ENCODE measurements around the gene ITGAX. TPM values are rescaled to one million over a fixed set of nuclear protein-coding genes. Genes with fewer than 3 reads are reported as not detected.

Gene ITGAX
- polyA plus RNA-seq, 1 of the 3 experiments (the other 2 are of a cell fraction) = 0.66 TPM

- 16% methylated on average over 6 of the region's 6 CpGs for WGBS (ENCODE audit: low lambda C conversion rate)
- ChIA-PET POLR2A (interaction anchor here (0.6 kb wide), 1 partner anchor 418 kb away, joined by 3 read pairs; no protein-coding TSS in a partner anchor), CTCF (no interaction called here)
- Histone ChIP-seq H3K9ac (no peak overlapping the region), H3K27ac (ENCODE audit: low read depth in 2 of 2, low read length in 1 of 2) (no peak overlapping the region), H3K27me3 (ENCODE audit: insufficient read depth) (peaks cover 68% of the 10 kb centered on the region), H3K4me2 (no peak overlapping the region), H3K9me2 (no peaks in the 10 kb centered on the region), H3F3A (replicated peaks; ENCODE audit: insufficient read depth) (peaks cover 7% of the 10 kb centered on the region), H3K9me3 (no peaks in the 10 kb centered on the region), H3K4me3 (ENCODE audit: low read depth in 2 of 2, low read length in 1 of 2) (no peak overlapping the region), H3K79me2 (ENCODE audit: insufficient read depth) (no peaks in the 10 kb centered on the region), H2AFZ (ENCODE audit: low read depth) (no peak overlapping the region), H3K4me1 (ENCODE audit: control insufficient read depth in 1 of 2, insufficient read depth in 2 of 2, low read depth in 1 of 2, low read length in 1 of 2) (no peaks in the 10 kb centered on the region), H3K36me3 (replicated peaks in 1 of 2; ENCODE audit: control insufficient read depth in 1 of 2, insufficient read depth in 2 of 2, low read length in 1 of 2) (no peaks in the 10 kb centered on the region), H4K20me1 (ENCODE audit: insufficient read depth) (no peaks in the 10 kb centered on the region)
- no peak for TF ChIP-seq FOXJ3 (CRISPR knock-in tag; IDR thresholded peaks at IDR 0.05)
- TF ChIP-seq YY1 (IDR thresholded peaks at IDR 0.05; ENCODE audit: low read depth) = no peak
- TF ChIP-seq ELF1 (IDR thresholded peaks at IDR 0.05) = no peak
- no peak for TF ChIP-seq RFX5 (IDR thresholded peaks at IDR 0.05; ENCODE audit: low read length)
- no peak for TF ChIP-seq EP300 (IDR thresholded peaks at IDR 0.05; ENCODE audit: borderline replicate concordance in 1 of 2, low read depth in 1 of 2, low read length in 1 of 2)
- no peak for TF ChIP-seq GATA2 (CRISPR knock-in tag; IDR thresholded peaks at IDR 0.05)
- TF ChIP-seq TCF12 (IDR thresholded peaks at IDR 0.05) = no peak
- TF ChIP-seq PBX3 (IDR thresholded peaks at IDR 0.05) = no peak
- TF ChIP-seq RXRA (IDR thresholded peaks at IDR 0.05; ENCODE audit: borderline replicate concordance, low read depth) = no peak
- no peak for TF ChIP-seq CHD2 (IDR thresholded peaks at IDR 0.05; ENCODE audit: low read length, partially characterized antibody)
- no peak for TF ChIP-seq IRF3 (IDR thresholded peaks at IDR 0.05; ENCODE audit: low read depth, low read length)
- no peak for DNase-seq
Observed at GRCh38 chr16:31390504-31391041, 35.6 kb downstream of the ITGAX start.

- Histone ChIP-seq H3K27ac (ENCODE audit: low read depth in 2 of 2, low read length in 1 of 2) (no peak within 1 kb of the TSS), H4K20me1 (ENCODE audit: insufficient read depth) (no peaks in the 10 kb centered on the region)
- DNase-seq = no peak
Observed at GRCh38 chr16:31393056-31393455, 38.1 kb downstream of the ITGAX start, which contains the start of gene ITGAD. Gene ITGAD, plus strand, starts transcription at chr16:31393335. Its CDS starts 26 bp downstream, at chr16:31393361.

More at GRCh38 chr16:31393056-31393455, 38.1 kb downstream of the ITGAX start, which contains the start of gene ITGAD:
- TF ChIP-seq GATA2 (CRISPR knock-in tag; IDR thresholded peaks at IDR 0.05) (no peak), MXI1 (IDR thresholded peaks at IDR 0.05; ENCODE audit: low read depth, low read length) (no peak), JUND (IDR thresholded peaks at IDR 0.05) (no peak), TEAD4 (IDR thresholded peaks at IDR 0.05; ENCODE audit: borderline replicate concordance, insufficient read depth) (no peak), CTCF (IDR thresholded peaks at IDR 0.05) (no peak)
- ChIA-PET CTCF (interaction anchor here (0.7 kb wide), 1 partner anchor 256 kb away, joined by 3 read pairs; no protein-coding TSS in a partner anchor), POLR2A (interaction anchor here (0.6 kb wide), 1 partner anchor 319 kb away, joined by 3 read pairs; the partner anchor contains the start of genes ZNF646 and ZNF668)
- H3K27me3 ChIP-seq (ENCODE audit: insufficient read depth) = peaks cover 61% of the 10 kb centered on the region
- H3F3A ChIP-seq (replicated peaks; ENCODE audit: insufficient read depth) = peaks cover 3% of the 10 kb centered on the region
- no peaks in the 10 kb centered on the region for H3K79me2 ChIP-seq (ENCODE audit: insufficient read depth)
- H3K4me3 ChIP-seq (ENCODE audit: low read depth in 2 of 2, low read length in 1 of 2) = no peak within 1 kb of the TSS
- H3K36me3 ChIP-seq (replicated peaks in 1 of 2; ENCODE audit: control insufficient read depth in 1 of 2, insufficient read depth in 2 of 2, low read length in 1 of 2) = no peaks in the 10 kb centered on the region
- no peaks in the 10 kb centered on the region for H3K4me1 ChIP-seq (ENCODE audit: control insufficient read depth in 1 of 2, insufficient read depth in 2 of 2, low read depth in 1 of 2, low read length in 1 of 2)
- no peaks in the 10 kb centered on the region for H3K9me3 ChIP-seq
- no peak within 1 kb of the TSS for H3K9ac ChIP-seq
- H3K9me2 ChIP-seq = no peaks in the 10 kb centered on the region
- WGBS (ENCODE audit: low lambda C conversion rate) = 9% methylated on average over 5 of the region's 5 CpGs
- no peak within 1 kb of the TSS for H2AFZ ChIP-seq (ENCODE audit: low read depth)
- H3K4me2 ChIP-seq = no peak within 1 kb of the TSS

Measured in SK-N-SH (cell line).